C4-2B (cell line): Measurements from ENCODE around the gene MCM3AP.

Experiments used
- H3K27ac ChIP-seq: fragments of 450-650 bp; 2 replicates; pipeline ENCODE4 v1.5.1; 2017
- CTCF ChIP-seq: fragments of 450-650 bp; conservative IDR thresholded peaks from 2 replicates; pipeline ENCODE4 v1.5.1; 2017; ENCODE audit warnings: mild to moderate bottlenecking
- ZFX ChIP-seq: fragments of 450-650 bp; IDR thresholded peaks from 2 replicates; pipeline ENCODE4 v1.6.1; 2017

MCM3AP gene

GRCh38 chr21:46207920-46208591 is 77.4 kb downstream of the MCM3AP start:
- TF ChIP-seq ZFX: no peak
- TF ChIP-seq CTCF: no peak
- H3K27ac ChIP-seq: no peak overlapping the region

GRCh38 chr21:46207006-46207919 is 78.1 kb downstream of the MCM3AP start:
- no peak overlapping the region for H3K27ac ChIP-seq
- TF ChIP-seq CTCF (no peak), ZFX (no peak)

- H3K27ac ChIP-seq: no peak overlapping the region
- TF ChIP-seq CTCF (no peak), ZFX (no peak)
Observed at GRCh38 chr21:46206163-46207005, 79.0 kb downstream of the MCM3AP start.

- no peak overlapping the region for H3K27ac ChIP-seq
- no peak for TF ChIP-seq CTCF
- TF ChIP-seq ZFX: no peak
Observed at GRCh38 chr21:46205766-46206162, 79.6 kb downstream of the MCM3AP start.

GRCh38 chr21:46205166-46205565 is 80.2 kb downstream of the MCM3AP start:
- no peak overlapping the region for H3K27ac ChIP-seq
- TF ChIP-seq ZFX: no peak
- TF ChIP-seq CTCF: no peak

- H3K27ac ChIP-seq: no peak overlapping the region
- TF ChIP-seq ZFX (no peak), CTCF (no peak)
Observed at GRCh38 chr21:46203203-46203600, 82.2 kb downstream of the MCM3AP start.
